ENCODE measurements around the gene VEGFC. TPM values are rescaled to one million over a fixed set of nuclear protein-coding genes. Genes with fewer than 3 reads are reported as not detected.

VEGFC gene
- polyA plus RNA-seq, 1 donor (not counting 4 experiments of a cell fraction or from before 2014, with no cell fraction given): 19.4 TPM

DNA sequence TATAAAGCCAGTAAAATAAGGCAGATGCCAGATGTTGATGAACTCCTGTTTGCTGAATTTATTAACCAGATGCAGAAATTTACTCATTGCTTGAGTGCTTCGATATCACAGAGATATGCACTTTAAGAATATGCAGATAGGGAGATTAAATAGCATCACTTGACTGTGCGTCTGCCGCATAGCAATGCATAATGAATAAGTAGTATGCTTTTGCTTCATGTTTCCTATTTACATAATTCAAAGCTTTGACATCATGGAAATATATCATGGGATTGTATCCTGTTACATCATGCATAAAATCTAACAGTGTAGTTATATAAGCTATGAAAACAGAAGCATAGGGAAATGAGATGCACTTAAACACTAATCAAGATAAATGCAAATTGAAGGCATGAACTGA, 45.9 kb downstream of the VEGFC start:
- DNase-seq (ENCODE audit: low read depth, low spot score): no peak
- Histone ChIP-seq H3K27me3 (ENCODE audit: control insufficient read depth, extremely low read depth, insufficient read depth, low read length) (no peaks in the 10 kb centered on the region), H3K36me3 (ENCODE audit: control insufficient read depth in 2 of 2, extremely low read depth in 1 of 2, insufficient read depth in 2 of 2, low read length in 2 of 2) (no peaks in the 10 kb centered on the region), H3K9me3 (ENCODE audit: control insufficient read depth, low read depth, low read length) (no peaks in the 10 kb centered on the region), H3K27ac (ENCODE audit: control insufficient read depth, insufficient read depth, low read length) (no peak overlapping the region), H3K9ac (ENCODE audit: control insufficient read depth, extremely low read depth, insufficient read depth, low read length) (no peak overlapping the region), H3K9me1 (ENCODE audit: control insufficient read depth, extremely low read depth, insufficient read depth, low read length) (peaks cover 4% of the 10 kb centered on the region), H3K4me1 (ENCODE audit: control insufficient read depth, extremely low read depth, insufficient read depth, low read length) (peaks cover 10% of the 10 kb centered on the region), H4K20me1 (ENCODE audit: control insufficient read depth, extremely low read depth, insufficient read depth, low read length) (peaks cover 7% of the 10 kb centered on the region), H3K79me2 (ENCODE audit: control insufficient read depth, insufficient read depth, low read length) (peaks cover 91% of the 10 kb centered on the region), H3K4me3 (ENCODE audit: control insufficient read depth in 2 of 3, extremely low read depth in 1 of 3, insufficient read depth in 2 of 3, low read depth in 1 of 3, low read length in 3 of 3) (no peak overlapping the region), H3K4me2 (ENCODE audit: control insufficient read depth, extremely low read depth, insufficient read depth, low read depth, low read length) (no peak overlapping the region), H2AFZ (ENCODE audit: control insufficient read depth, low read length) (no peak overlapping the region)
- dilution Hi-C loops (cut with MboI; ENCODE audit: extremely low pct_ligation_motif_present, low sequenced_read_pairs): no loop called here
- TF ChIP-seq, protein P1, sequence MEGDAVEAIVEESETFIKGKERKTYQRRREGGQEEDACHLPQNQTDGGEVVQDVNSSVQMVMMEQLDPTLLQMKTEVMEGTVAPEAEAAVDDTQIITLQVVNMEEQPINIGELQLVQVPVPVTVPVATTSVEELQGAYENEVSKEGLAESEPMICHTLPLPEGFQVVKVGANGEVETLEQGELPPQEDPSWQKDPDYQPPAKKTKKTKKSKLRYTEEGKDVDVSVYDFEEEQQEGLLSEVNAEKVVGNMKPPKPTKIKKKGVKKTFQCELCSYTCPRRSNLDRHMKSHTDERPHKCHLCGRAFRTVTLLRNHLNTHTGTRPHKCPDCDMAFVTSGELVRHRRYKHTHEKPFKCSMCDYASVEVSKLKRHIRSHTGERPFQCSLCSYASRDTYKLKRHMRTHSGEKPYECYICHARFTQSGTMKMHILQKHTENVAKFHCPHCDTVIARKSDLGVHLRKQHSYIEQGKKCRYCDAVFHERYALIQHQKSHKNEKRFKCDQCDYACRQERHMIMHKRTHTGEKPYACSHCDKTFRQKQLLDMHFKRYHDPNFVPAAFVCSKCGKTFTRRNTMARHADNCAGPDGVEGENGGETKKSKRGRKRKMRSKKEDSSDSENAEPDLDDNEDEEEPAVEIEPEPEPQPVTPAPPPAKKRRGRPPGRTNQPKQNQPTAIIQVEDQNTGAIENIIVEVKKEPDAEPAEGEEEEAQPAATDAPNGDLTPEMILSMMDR (optimal IDR thresholded peaks at IDR 0.05 in 1 of 3, IDR thresholded peaks at IDR 0.05 in 1 of 3, conservative IDR thresholded peaks at IDR 0.05 in 1 of 3; ENCODE audit: extremely low read depth in 1 of 3, insufficient read depth in 2 of 3, low read length in 3 of 3): no peak
- TF ChIP-seq EZH2 (IDR thresholded peaks at IDR 0.05; ENCODE audit: low read length): no peak
- no peak for FAIRE-seq

DNA sequence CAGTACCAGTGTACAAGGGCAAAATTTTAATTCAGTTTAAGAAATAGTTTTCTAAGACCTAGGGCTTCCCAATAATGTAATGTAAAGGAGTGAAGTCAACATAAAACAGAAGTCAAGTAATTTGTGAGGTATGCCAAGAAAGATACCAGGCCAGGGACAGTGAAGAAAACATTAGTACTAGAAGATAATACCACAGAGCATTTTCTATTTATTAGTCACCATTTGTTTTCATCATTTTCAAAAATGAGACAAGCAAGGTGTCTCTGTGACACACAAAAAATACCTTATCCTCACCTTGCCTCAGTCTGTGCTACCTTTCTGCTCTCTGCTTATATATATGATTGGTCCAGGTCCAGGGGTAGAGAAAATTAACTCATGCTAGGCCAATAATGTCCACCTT, 46.8 kb downstream of the VEGFC start:
- TF ChIP-seq EZH2 (IDR thresholded peaks at IDR 0.05; ENCODE audit: low read length): no peak
- TF ChIP-seq, protein P1 (optimal IDR thresholded peaks at IDR 0.05 in 1 of 3, IDR thresholded peaks at IDR 0.05 in 1 of 3, conservative IDR thresholded peaks at IDR 0.05 in 1 of 3; ENCODE audit: extremely low read depth in 1 of 3, insufficient read depth in 2 of 3, low read length in 3 of 3): no peak
- Histone ChIP-seq H3K4me2 (ENCODE audit: control insufficient read depth, extremely low read depth, insufficient read depth, low read depth, low read length) (no peak overlapping the region), H3K9ac (ENCODE audit: control insufficient read depth, extremely low read depth, insufficient read depth, low read length) (no peak overlapping the region), H3K36me3 (ENCODE audit: control insufficient read depth in 2 of 2, extremely low read depth in 1 of 2, insufficient read depth in 2 of 2, low read length in 2 of 2) (no peaks in the 10 kb centered on the region), H3K79me2 (ENCODE audit: control insufficient read depth, insufficient read depth, low read length) (peaks cover 92% of the 10 kb centered on the region), H2AFZ (ENCODE audit: control insufficient read depth, low read length) (no peak overlapping the region), H3K9me3 (ENCODE audit: control insufficient read depth, low read depth, low read length) (no peaks in the 10 kb centered on the region), H3K27me3 (ENCODE audit: control insufficient read depth, extremely low read depth, insufficient read depth, low read length) (no peaks in the 10 kb centered on the region), H3K4me3 (ENCODE audit: control insufficient read depth in 2 of 3, extremely low read depth in 1 of 3, insufficient read depth in 2 of 3, low read depth in 1 of 3, low read length in 3 of 3) (no peak overlapping the region), H3K9me1 (ENCODE audit: control insufficient read depth, extremely low read depth, insufficient read depth, low read length) (peaks cover 4% of the 10 kb centered on the region), H3K4me1 (ENCODE audit: control insufficient read depth, extremely low read depth, insufficient read depth, low read length) (peaks cover 10% of the 10 kb centered on the region), H4K20me1 (ENCODE audit: control insufficient read depth, extremely low read depth, insufficient read depth, low read length) (peaks cover 7% of the 10 kb centered on the region), H3K27ac (ENCODE audit: control insufficient read depth, insufficient read depth, low read length) (no peak overlapping the region)
- DNase-seq (ENCODE audit: low read depth, low spot score): no peak
- no peak for FAIRE-seq
- dilution Hi-C loops (cut with MboI; ENCODE audit: extremely low pct_ligation_motif_present, low sequenced_read_pairs): no loop called here

Data from keratinocyte (primary cell).